ENCODE data around the gene ATRNL1. TPM values are rescaled to one million over a fixed set of nuclear protein-coding genes. Genes with fewer than 3 reads are reported as not detected.

Gene ATRNL1
- total and polyA plus RNA-seq, 2 of the 8 experiments (the other 6 are each of a cell fraction or from before 2014, with no cell fraction given): 5.1 to 17.6 TPM

DNA sequence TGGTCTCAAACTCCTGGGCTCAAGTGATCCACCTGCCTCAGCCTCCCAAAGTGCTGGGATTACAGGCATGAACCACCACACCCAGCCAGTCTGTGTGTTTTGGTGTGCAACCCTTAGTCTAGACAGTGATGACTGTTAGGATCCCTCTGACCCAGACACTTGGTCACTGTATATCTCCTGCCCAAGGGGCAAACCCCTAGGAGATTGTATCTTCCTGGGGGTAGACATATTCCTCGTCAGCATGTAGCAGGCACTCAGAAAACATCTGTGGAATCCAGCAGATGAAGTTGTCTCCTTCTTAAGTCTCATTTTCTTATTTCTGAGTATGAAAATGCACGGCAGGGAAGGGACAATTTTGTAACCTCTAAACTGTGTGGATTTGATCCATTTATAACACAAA, 887.3 kb downstream of the ATRNL1 start:
- no peak overlapping the region for H3K14ac ChIP-seq (ENCODE audit: insufficient read length)
- no peak overlapping the region for H3K56ac ChIP-seq (replicated peaks; ENCODE audit: insufficient read length, low read depth, low read length)
- no peak overlapping the region for H3K27ac ChIP-seq (ENCODE audit: low read depth, low read length)
- no peak overlapping the region for H2BK15ac ChIP-seq (ENCODE audit: low read length)
- POLR2A ChIA-PET (ENCODE audit: partially characterized antibody): no interaction called here
- no peaks in the 10 kb centered on the region for H3K79me1 ChIP-seq (ENCODE audit: low read depth, low read length)
- CTCF ChIA-PET (ENCODE audit: partially characterized antibody): interaction anchor here (1.4 to 1.5 kb wide), 2 partner anchors 30 to 34 kb away, joined by 3 read pairs; no protein-coding TSS in a partner anchor
- no peak overlapping the region for H2BK12ac ChIP-seq (ENCODE audit: low read depth, low read length)
- no peak overlapping the region for H3K4ac ChIP-seq (replicated peaks; ENCODE audit: insufficient read length, low read depth, low read length)
- no peak overlapping the region for H3K9ac ChIP-seq (replicated peaks in 1 of 4; ENCODE audit: extremely low read depth in 1 of 4, low read depth in 3 of 4, low read length in 3 of 4)
- peaks cover 0 to 11% (median 5%) of the 10 kb centered on the region in 4 experiments; a peak in 6 of 7 replicates for H3K4me1 ChIP-seq (replicated peaks in 1 of 4; ENCODE audit: control insufficient read depth in 3 of 4, insufficient read depth in 4 of 4, low read length in 3 of 4)
- no peak overlapping the region for H3K23ac ChIP-seq (ENCODE audit: insufficient read length)
- H3K79me2 ChIP-seq (ENCODE audit: control insufficient read depth in 1 of 2, insufficient read depth in 2 of 2, low read length in 2 of 2): no peaks in the 10 kb centered on the region
- no peak for FAIRE-seq
- no peak overlapping the region for H2AFZ ChIP-seq (ENCODE audit: low read length)
- no peak overlapping the region for H3K18ac ChIP-seq (ENCODE audit: extremely low read depth, low read length)
- H2BK120ac ChIP-seq (replicated peaks; ENCODE audit: low read depth, low read length): no peak overlapping the region
- WGBS, 2 experiments (ENCODE audit: extremely low coverage in 1 of 2, insufficient coverage in 1 of 2, insufficient read length in 1 of 2, insufficient replicate concordance in 2 of 2, low coverage in 1 of 2, low lambda C conversion rate in 2 of 2, missing lambda C conversion rate in 1 of 2): 100% methylated on average over 2 of the region's 2 CpGs; no CpG with 5 or more reads in 1 of the 2 experiments
- no peak overlapping the region for H4K8ac ChIP-seq (ENCODE audit: extremely low read depth, insufficient read depth, low read length)
- no peak overlapping the region for H4K5ac ChIP-seq (ENCODE audit: insufficient read length, low read depth, low read length)
- H3K23me2 ChIP-seq (ENCODE audit: low read depth, low read length): no peaks in the 10 kb centered on the region
- H3K4me2 ChIP-seq (ENCODE audit: insufficient read depth in 1 of 2, low read depth in 2 of 2, low read length in 2 of 2): no peak overlapping the region
- H4K20me1 ChIP-seq (replicated peaks in 1 of 2; ENCODE audit: control insufficient read depth in 1 of 2, insufficient read depth in 2 of 2, low read length in 2 of 2): no peaks in the 10 kb centered on the region
- no peak overlapping the region for H2AK5ac ChIP-seq (ENCODE audit: low read depth, low read length)
- no peak for DNase-seq (ENCODE audit: low read depth in 1 of 2, low spot score in 2 of 2)
- H3K27me3 ChIP-seq (replicated peaks in 1 of 4; ENCODE audit: control insufficient read depth in 3 of 4, extremely low read depth in 1 of 4, insufficient read depth in 3 of 4, low read length in 3 of 4): no peaks in the 10 kb centered on the region
- no peaks in the 10 kb centered on the region for H3K36me3 ChIP-seq (ENCODE audit: control insufficient read depth in 2 of 4, insufficient read depth in 4 of 4, low read length in 3 of 4)
- no peak overlapping the region for H4K91ac ChIP-seq (replicated peaks; ENCODE audit: insufficient read length, low read length)
- no peak overlapping the region for H2BK5ac ChIP-seq (ENCODE audit: low read depth, low read length)
- H3K4me3 ChIP-seq (ENCODE audit: extremely low read depth in 1 of 4, insufficient read depth in 2 of 4, low read depth in 3 of 4, low read length in 4 of 4): no peak overlapping the region
- no peaks in the 10 kb centered on the region for H3K9me3 ChIP-seq (ENCODE audit: insufficient read depth in 2 of 2, low read depth in 1 of 2, low read length in 1 of 2)
- no peak overlapping the region for H2BK20ac ChIP-seq (ENCODE audit: low read length)
- TF ChIP-seq CREB1 (IDR thresholded peaks at IDR 0.05) (no peak), EP300 (IDR thresholded peaks at IDR 0.05; ENCODE audit: borderline replicate concordance in 1 of 2, low read depth in 2 of 2, low read length in 2 of 2) (no peak), TBP (IDR thresholded peaks at IDR 0.05; ENCODE audit: low read depth, low read length) (no peak), SP4 (IDR thresholded peaks at IDR 0.05; ENCODE audit: low read length) (no peak), TAF7 (optimal IDR thresholded peaks at IDR 0.05; ENCODE audit: borderline replicate concordance, low read depth, low read length) (no peak), RBBP5 (IDR thresholded peaks at IDR 0.05; ENCODE audit: borderline replicate concordance, low read depth, low read length) (no peak), POLR2A (IDR thresholded peaks at IDR 0.05; ENCODE audit: control extremely low read depth in 1 of 2, low read depth in 2 of 2, low read length in 2 of 2) (no peak), JUN (IDR thresholded peaks at IDR 0.05; ENCODE audit: low read depth, low read length) (no peak), ATF2 (IDR thresholded peaks at IDR 0.05; ENCODE audit: low read length) (no peak)
- TF ChIP-seq, protein P1, sequence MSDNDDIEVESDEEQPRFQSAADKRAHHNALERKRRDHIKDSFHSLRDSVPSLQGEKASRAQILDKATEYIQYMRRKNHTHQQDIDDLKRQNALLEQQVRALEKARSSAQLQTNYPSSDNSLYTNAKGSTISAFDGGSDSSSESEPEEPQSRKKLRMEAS (IDR thresholded peaks at IDR 0.05): no peak

All from H1 (cell line).